Measurements from ENCODE around the gene DNM1L.

DNM1L gene

DNA sequence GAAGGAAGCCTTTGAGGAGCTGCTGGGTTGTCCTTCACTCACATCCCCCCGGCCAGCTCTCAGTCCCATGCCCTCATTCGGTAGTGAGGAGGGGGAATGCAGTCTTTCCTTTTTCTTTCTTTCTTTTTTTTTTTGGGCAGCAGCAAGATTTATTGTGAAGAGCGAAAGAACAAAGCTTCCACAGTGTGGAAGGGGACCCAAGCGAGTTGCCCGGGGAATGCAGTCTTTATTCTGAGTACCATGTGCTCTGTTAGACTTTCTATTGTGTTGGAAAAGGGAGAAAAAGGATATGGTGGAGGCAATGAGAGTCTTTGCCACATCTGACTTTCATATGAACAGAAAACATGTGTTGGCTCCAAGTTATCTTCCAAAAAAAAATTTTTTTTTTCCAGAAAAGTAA is 106.5 kb downstream of the DNM1L start:
- H3K27me3 ChIP-seq (ENCODE audit: insufficient read depth, poor library complexity, severe bottlenecking), result peaks cover 2% of the 10 kb centered on the region
- no peak overlapping the region for H3K4me3 ChIP-seq (replicated peaks; ENCODE audit: insufficient read depth, low read length)
- no peak overlapping the region for H3K27ac ChIP-seq (replicated peaks)
- TF ChIP-seq SPI1 (IDR thresholded peaks at IDR 0.05; ENCODE audit: borderline replicate concordance, low read depth), result no peak
- no peak for TF ChIP-seq GABPA (IDR thresholded peaks at IDR 0.05; ENCODE audit: low read depth)
- TF ChIP-seq POLR2AphosphoS5 (IDR thresholded peaks at IDR 0.05; ENCODE audit: low read depth), result no peak
- TF ChIP-seq, protein P1, sequence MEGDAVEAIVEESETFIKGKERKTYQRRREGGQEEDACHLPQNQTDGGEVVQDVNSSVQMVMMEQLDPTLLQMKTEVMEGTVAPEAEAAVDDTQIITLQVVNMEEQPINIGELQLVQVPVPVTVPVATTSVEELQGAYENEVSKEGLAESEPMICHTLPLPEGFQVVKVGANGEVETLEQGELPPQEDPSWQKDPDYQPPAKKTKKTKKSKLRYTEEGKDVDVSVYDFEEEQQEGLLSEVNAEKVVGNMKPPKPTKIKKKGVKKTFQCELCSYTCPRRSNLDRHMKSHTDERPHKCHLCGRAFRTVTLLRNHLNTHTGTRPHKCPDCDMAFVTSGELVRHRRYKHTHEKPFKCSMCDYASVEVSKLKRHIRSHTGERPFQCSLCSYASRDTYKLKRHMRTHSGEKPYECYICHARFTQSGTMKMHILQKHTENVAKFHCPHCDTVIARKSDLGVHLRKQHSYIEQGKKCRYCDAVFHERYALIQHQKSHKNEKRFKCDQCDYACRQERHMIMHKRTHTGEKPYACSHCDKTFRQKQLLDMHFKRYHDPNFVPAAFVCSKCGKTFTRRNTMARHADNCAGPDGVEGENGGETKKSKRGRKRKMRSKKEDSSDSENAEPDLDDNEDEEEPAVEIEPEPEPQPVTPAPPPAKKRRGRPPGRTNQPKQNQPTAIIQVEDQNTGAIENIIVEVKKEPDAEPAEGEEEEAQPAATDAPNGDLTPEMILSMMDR (IDR thresholded peaks at IDR 0.05; ENCODE audit: insufficient read depth, low read length), result no peak
- TF ChIP-seq REST (IDR thresholded peaks at IDR 0.05; ENCODE audit: insufficient replicate concordance, low read depth), result no peak
- no peak for DNase-seq (ENCODE audit: low read depth in 1 of 2, low spot score in 1 of 2)

GRCh38 chr12:32788405-32788804 is 109.3 kb downstream of the DNM1L start:
- TF ChIP-seq GABPA (IDR thresholded peaks at IDR 0.05; ENCODE audit: low read depth) (no peak), SPI1 (IDR thresholded peaks at IDR 0.05; ENCODE audit: borderline replicate concordance, low read depth) (no peak), POLR2AphosphoS5 (IDR thresholded peaks at IDR 0.05; ENCODE audit: low read depth) (no peak), REST (IDR thresholded peaks at IDR 0.05; ENCODE audit: insufficient replicate concordance, low read depth) (no peak)
- TF ChIP-seq, protein P1 (IDR thresholded peaks at IDR 0.05; ENCODE audit: insufficient read depth, low read length), result no peak

GRCh38 chr12:32789446-32789845 is 110.3 kb downstream of the DNM1L start:
- no peak overlapping the region for H3K4me3 ChIP-seq (replicated peaks; ENCODE audit: insufficient read depth, low read length)
- TF ChIP-seq GABPA (IDR thresholded peaks at IDR 0.05; ENCODE audit: low read depth), result no peak
- TF ChIP-seq, protein P1 (IDR thresholded peaks at IDR 0.05; ENCODE audit: insufficient read depth, low read length), result no peak
- no peak for TF ChIP-seq POLR2AphosphoS5 (IDR thresholded peaks at IDR 0.05; ENCODE audit: low read depth)
- TF ChIP-seq REST (IDR thresholded peaks at IDR 0.05; ENCODE audit: insufficient replicate concordance, low read depth), result no peak
- no peak for TF ChIP-seq SPI1 (IDR thresholded peaks at IDR 0.05; ENCODE audit: borderline replicate concordance, low read depth)
- no peak for DNase-seq (ENCODE audit: low read depth in 1 of 2, low spot score in 1 of 2)
- no peaks in the 10 kb centered on the region for H3K27me3 ChIP-seq (ENCODE audit: insufficient read depth, poor library complexity, severe bottlenecking)
- H3K27ac ChIP-seq (replicated peaks), result no peak overlapping the region

More at GRCh38 chr12:32788405-32788804, 109.3 kb downstream of the DNM1L start:
- no peak overlapping the region for H3K4me3 ChIP-seq (replicated peaks; ENCODE audit: insufficient read depth, low read length)
- no peak overlapping the region for H3K27ac ChIP-seq (replicated peaks)
- DNase-seq (ENCODE audit: low read depth in 1 of 2, low spot score in 1 of 2), result no peak
- H3K27me3 ChIP-seq (ENCODE audit: insufficient read depth, poor library complexity, severe bottlenecking), result no peaks in the 10 kb centered on the region
